Dedifferentiated amniotic fluid mesenchymal stem cell (primary cell): ENCODE results near the gene MITD1.
A peak's percentile ranks its signal among the peaks of the same experiment; 100 is the strongest.
"Not testable (repeated sequence)": the region's sequence is repeated elsewhere in the genome, so short reads cannot be mapped to it uniquely, and the experiment has no call there.

Experiments
- DNase-seq: peaks from one replicate; pipeline ENCODE4 v3.0.0-alpha.2; 2016; ENCODE audit errors: extremely low spot score

Gene MITD1

DNA sequence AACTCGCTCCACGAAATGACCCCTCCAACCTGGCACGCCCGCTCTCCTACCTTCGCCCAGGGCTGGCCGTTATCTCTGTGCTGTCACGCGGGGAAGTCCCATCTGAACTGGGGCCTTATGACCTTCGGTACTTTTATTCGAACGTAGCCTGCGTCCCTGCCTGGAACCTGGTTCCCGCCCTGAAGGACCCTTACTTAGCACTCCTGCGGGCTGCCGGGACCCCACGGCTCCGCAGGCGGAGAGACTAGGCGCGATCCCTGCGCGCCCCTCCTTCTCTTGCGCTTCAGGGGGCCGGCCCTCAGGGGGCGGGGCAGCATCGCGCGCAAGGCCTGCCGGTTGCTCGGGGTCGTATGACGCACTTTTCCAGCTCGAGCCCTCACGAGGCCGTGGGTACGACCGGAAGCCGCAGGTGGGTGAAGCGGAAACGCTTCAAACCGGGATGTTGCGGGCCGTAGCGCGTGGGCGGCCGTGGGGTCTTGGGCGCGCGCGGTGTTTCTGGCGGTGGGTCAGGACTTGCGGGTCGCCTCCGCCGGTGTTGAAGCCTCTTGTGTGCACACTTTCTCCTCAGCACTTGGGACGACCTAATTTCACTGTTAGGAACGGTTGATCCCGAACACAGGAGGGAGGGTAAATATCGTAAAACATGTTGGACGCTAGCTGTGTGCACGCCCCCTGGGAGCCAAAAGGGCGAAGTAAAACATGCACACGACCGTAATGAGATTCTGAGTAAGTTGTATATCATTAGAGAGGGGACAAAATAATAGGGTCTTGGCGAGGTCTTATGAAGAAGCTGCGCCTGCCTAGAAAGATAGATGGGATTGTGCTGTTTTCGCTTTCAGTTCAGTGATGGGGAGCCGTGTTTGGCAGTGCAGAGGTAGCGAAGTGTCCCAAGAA is 26.0 kb downstream of the MITD1 start, which contains the start of the genes LIPT1 and TSGA10:
Gene LIPT1 (plus strand): TSS at position 325 of the 894 bp plus-strand sequence. CDS start 6,991 bp downstream, outside the sequence.
Gene TSGA10 (minus strand): TSS at position 300 of the 894 bp plus-strand sequence. CDS start 45,503 bp downstream, outside the sequence.
- DNase-seq: peak; percentile 83

DNA sequence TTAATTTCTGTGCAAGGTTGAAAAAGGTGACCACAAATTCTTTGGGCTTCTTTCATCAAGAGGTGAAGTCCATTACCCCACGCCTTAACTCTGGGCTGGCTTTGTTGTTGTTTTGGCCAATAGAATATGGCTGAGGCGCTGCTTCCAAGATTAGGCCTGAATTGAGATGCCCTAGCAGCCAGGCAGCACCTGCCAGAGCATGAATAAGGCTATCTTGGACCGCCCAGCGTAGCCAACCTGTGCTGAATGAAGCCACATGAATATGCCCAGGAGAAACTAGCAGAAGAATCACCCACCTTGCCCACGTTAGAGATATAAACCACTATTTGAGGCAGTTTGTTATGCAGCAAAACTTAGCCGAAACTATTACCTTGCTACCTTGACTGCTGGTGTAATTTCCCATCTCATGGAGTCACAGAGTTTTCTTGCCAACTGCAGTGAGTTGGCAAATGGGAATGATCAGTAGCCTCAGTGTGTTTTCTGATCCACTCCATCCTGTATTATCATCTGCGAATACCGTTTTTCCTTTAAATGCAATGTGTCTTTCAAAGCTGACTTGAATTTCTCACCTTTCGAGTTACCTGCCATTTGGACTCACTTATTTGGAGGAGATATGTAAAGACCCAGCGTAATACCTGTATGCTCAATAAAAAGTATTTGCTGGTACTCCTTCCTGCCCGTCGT is 26.8 kb downstream of the MITD1 start:
- no peak for DNase-seq

GRCh38 chr2:99152199-99152895 is 28.5 kb downstream of the MITD1 start:
- DNase-seq: no peak

DNA sequence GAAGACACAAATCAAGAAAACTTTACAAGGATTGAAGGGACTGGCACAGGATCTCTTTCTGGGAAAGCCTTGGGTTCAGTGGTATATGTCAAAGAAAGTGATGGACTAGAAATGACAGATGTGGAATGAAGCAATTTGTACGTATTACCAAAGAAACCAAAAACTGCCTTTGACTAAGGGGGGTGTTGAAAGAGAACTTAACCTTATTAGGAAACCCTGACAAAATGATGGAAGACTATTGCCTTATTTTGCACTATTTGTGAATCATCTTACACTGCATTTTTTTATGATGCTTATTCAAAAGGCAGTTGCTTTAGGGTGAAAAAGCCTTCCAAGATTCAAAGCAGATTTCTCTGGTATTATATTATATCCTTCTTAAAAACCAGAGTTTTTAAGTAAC is 30.2 kb downstream of the MITD1 start:
- DNase-seq: no peak

GRCh38 chr2:99141110-99142108 is 39.4 kb downstream of the MITD1 start, which contains the start of gene C2orf15:
Gene C2orf15 (plus strand): TSS chr2:99141707. CDS start chr2:99150559, 8,852 bp downstream.
- DNase-seq: peak; percentile 63

DNA sequence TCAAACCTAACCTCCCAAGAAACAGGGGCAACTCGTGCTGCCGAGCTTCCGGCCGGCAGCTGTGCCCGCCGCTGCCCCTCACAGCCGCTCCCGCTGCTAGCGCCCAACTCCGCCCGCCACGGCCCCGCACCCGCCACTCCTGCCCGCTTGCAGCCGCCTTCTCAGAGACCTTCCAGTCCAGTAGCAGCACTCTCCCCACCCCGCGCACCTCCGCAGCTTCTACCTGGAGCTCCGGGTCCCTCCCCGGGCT is 40.1 kb downstream of the MITD1 start:
- DNase-seq: no peak

DNA sequence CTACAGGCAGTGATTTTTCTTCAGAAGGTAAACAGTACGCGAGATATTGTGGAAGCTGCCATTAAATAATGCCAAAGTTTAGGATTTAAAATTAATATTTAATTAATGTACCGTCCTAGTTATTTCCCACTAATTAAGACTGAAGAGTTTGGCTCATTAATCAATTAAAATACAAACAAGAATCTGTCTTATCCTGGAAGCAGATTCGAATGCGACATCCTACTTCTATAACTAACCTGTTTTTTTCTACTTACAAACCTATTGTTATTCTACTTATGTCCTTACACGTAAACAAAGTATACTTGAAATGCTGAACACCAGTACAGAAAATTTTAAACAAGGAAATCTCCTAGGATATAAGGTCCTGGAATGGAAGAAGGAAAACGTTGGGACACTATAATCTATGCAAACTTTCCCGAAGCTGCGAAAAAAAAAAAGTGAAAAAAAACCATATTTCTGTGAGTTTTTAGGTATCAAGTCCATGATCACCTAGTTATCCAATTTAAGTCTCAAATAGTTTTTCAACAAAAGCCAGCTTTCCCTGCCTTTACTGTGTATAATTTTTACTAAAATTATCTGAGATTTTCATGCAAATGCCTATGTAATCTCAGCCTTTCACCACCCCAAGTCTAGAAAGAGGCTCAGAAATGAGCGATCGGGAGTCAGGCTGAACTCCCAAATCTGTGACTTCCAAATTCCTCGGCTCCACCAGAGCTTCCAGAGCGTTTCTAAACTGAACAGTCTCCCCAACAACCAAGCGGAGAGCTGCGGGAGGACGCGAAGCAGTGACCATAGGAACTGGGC is 40.6 kb downstream of the MITD1 start:
- DNase-seq: peak; percentile 29

DNA sequence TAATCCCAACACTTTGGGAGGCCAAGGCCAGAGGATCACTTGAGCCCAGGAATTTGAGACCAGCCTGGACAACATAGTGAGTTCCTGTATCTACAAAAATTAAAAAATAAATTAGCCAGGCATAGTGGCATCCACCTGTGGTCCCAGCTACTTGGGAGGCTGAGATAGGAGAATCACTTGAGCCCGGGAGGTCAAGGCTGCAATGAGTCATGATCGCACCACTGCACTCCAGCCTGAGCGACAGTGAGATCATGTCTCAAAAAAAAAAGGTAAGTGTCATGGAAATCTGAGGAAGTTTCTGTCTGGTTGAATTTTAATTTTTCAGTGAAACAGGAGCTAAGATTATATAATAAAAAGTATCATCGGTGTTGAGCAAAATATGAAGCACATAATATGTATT is 41.9 kb downstream of the MITD1 start:
- no peak for DNase-seq

- not testable (repeated sequence) for DNase-seq
Measured at GRCh38 chr2:99135044-99135556, 45.8 kb downstream of the MITD1 start.

DNA sequence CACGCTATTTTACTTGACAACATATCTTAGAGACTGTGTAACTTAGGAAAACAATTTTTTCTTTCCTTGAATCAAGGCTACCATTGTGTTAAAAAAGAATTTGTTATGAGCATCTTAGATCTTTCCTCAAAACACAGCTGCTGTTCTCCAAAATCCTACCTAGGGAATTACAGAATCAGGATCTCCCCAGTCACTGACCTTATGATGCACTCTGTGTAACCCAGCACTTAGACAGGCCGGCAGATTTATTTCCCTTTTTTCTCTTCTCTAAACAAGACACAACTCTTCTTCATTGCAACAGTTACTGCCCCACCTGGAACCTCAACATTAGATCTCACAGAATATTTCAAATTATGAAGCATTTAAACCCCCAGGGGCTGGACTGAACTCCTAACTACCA is 52.9 kb downstream of the MITD1 start:
- DNase-seq: no peak
